GM12878 (cell line): ENCODE results near the gene MAPK8IP3. TPM values are rescaled to one million over a fixed set of nuclear protein-coding genes. Genes with fewer than 3 reads are reported as not detected.

Experiments
- ATAC-seq: fragments of 200-7000 bp; cut with Tn5 transposase; 3 replicates; pipeline ENCODE4 v1.9.1; 2020; ENCODE audit warnings: mild to moderate bottlenecking, moderate library complexity
- BruUV-seq: library from RNA; stranded (reverse); fragments of 400-500 nt; replicated peaks from 2 replicates; lab custom pipeline; 2021; lab: Mats Ljungman, UMichigan
- CTCF ChIA-PET: fragments of 300-600 bp; sonication (Branson Sonifier 250); formaldehyde crosslinking; extraction: SDS; loops from one replicate; lab custom pipeline; 2021; ENCODE audit warnings: inconsistent platforms; lab: Yijun Ruan, JAX
- POLR2A ChIA-PET: fragments of 350-600 bp; formaldehyde crosslinking; extraction: SDS; loops from one replicate; lab custom pipeline; 2021; ENCODE audit warnings: inconsistent platforms; lab: Charles Lee
- RAD21 ChIA-PET: fragments of 300-600 bp; sonication (Branson Sonifier 250); formaldehyde crosslinking; loops from one replicate; lab custom pipeline; 2023; ENCODE audit warnings: antibody characterized with exemption; ENCODE audit not compliant: unreplicated experiment; lab: Charles Lee
- SMC1A ChIA-PET: fragments of 300-600 bp; sonication (Branson Sonifier 250); formaldehyde crosslinking; loops from one replicate; lab custom pipeline; 2023; ENCODE audit not compliant: unreplicated experiment, uncharacterized antibody; lab: Charles Lee
- DNase-seq: peaks from one replicate; pipeline ENCODE4 v3.0.0-alpha.2; 2011; ENCODE audit warnings: low read depth, low spot score
- FAIRE-seq: peaks from 3 replicates; lab custom pipeline; 2011; peaks lifted over from hg19 to GRCh38; lab: Jason Lieb, UNC
- H2AFZ ChIP-seq: 2 replicates; pipeline ENCODE4 v1.6.0; 2011; ENCODE audit warnings: low read depth, low read length, control low read depth; ENCODE audit not compliant: control insufficient read depth
- H3K27ac ChIP-seq: 2 replicates; pipeline ENCODE4 v1.5.1; 2011; ENCODE audit warnings: control low read depth; ENCODE audit not compliant: control insufficient read depth, insufficient read depth
- H3K27me3 ChIP-seq, 2 experiments: replicated peaks in 1 of 2; 2 replicates each; pipeline versions ENCODE4 v1.6.0 to v1.6.1; 2011; ENCODE audit warnings: low read length in 1 of 2; ENCODE audit not compliant: control insufficient read depth in 2 of 2, insufficient read depth in 2 of 2
- H3K36me3 ChIP-seq, 2 experiments: 2 replicates each; pipeline ENCODE4 v1.5.1; 2011; ENCODE audit warnings: low read length in 1 of 2; ENCODE audit not compliant: control insufficient read depth in 2 of 2, insufficient read depth in 2 of 2
- H3K4me1 ChIP-seq: 2 replicates; pipeline ENCODE4 v1.6.1; 2011; ENCODE audit warnings: mild to moderate bottlenecking, low read length, moderate library complexity, mixed read lengths; ENCODE audit not compliant: control insufficient read depth, insufficient read depth
- H3K4me2 ChIP-seq: 2 replicates; pipeline ENCODE4 v1.6.0; 2011; ENCODE audit warnings: control low read depth; ENCODE audit not compliant: control insufficient read depth, insufficient read depth
- H3K4me3 ChIP-seq: fragments of 200-600 bp; sonication (generic); 2 replicates; pipeline ENCODE4 v1.5.1; 2016
- H3K79me2 ChIP-seq: 2 replicates; pipeline ENCODE4 v1.6.0; 2011; ENCODE audit warnings: low read length; ENCODE audit not compliant: control insufficient read depth, insufficient read depth
- H3K9ac ChIP-seq: 2 replicates; pipeline ENCODE4 v1.8.0; 2011; ENCODE audit warnings: low read length, control low read depth, mixed read lengths; ENCODE audit not compliant: control insufficient read depth, insufficient read depth
- H3K9me3 ChIP-seq: replicated peaks from 3 replicates; pipeline ENCODE4 v1.5.1; 2011; ENCODE audit warnings: mild to moderate bottlenecking, low read length; ENCODE audit not compliant: control insufficient read depth, insufficient read depth
- H4K20me1 ChIP-seq: 2 replicates; pipeline ENCODE4 v1.6.0; 2011; ENCODE audit not compliant: control insufficient read depth, insufficient read depth
- EED ChIP-seq: sonication (generic); IDR thresholded peaks from 2 replicates; pipeline ENCODE4 v1.6.1; 2016; ENCODE audit warnings: antibody characterized with exemption, low read depth
- GATAD2B ChIP-seq: fragments of 450-650 bp; conservative IDR thresholded peaks from 2 replicates; pipeline ENCODE4 v1.6.1; 2017; ENCODE audit warnings: low read depth, mild to moderate bottlenecking, moderate library complexity
- HDGF ChIP-seq: fragments of 450-650 bp; IDR thresholded peaks from 2 replicates; pipeline ENCODE4 v1.6.1; 2016; ENCODE audit warnings: antibody characterized with exemption
- POLR2A ChIP-seq: IDR thresholded peaks from 2 replicates; pipeline ENCODE4 v1.6.1; 2011; ENCODE audit warnings: low read depth, mild to moderate bottlenecking, low read length
- WGBS: methylation state at CpG from one replicate; pipeline ENCODE4 v1.1.6; 2016; ENCODE audit warnings: low lambda C conversion rate; ENCODE audit not compliant: insufficient replicate concordance, insufficient coverage; ENCODE audit errors: missing lambda C conversion rate; 5-methylcytosine and 5-hydroxymethylcytosine counted together
- in situ Hi-C: fragments of 300-500 bp; cut with MboI; formaldehyde crosslinking; loops from 9 replicates; pipeline ENCODE4 v1.14.3; 2018; ENCODE audit warnings: mixed read lengths
- intact Hi-C: fragments of 100-400 bp; cut with micrococcal nuclease; formaldehyde crosslinking; loops from one replicate; pipeline ENCODE4 v1.14.2; 2022; ENCODE audit not compliant: unreplicated experiment
- polyA plus RNA-seq, 11 experiments: library from polyadenylated mRNA; depleted of rRNA in 4 of 11; unstranded in 6 of 11; stranded (reverse) in 5 of 11; fragments of >200 nt; fragmentation: Nextera tagmentation in 4 of 11; fragmentation: Illumina TruSeq in 1 of 11; extraction: Ambion mirVana in 4 of 11; extraction: Trizol in 1 of 11; gene quantifications; 1 replicate in 1 of 11; 2 replicates in 10 of 11; pipeline versions ENCODE4 v1.2.1 to v1.2.3, GENCODE V29; 2011 to 2016; ENCODE audit warnings: inconsistent platforms in 2 of 11, missing spikeins in 2 of 11, low read depth in 1 of 11
- total RNA-seq, 4 experiments: library from RNA; depleted of rRNA in 3 of 4; stranded (reverse); fragments of >200 nt in 3 of 4; fragmentation: Illumina TruSeq in 1 of 4; extraction: Trizol in 1 of 4; gene quantifications; 2 replicates each; pipeline versions ENCODE4 v1.2.1 to v1.2.3, GENCODE V29; 2013 to 2021

The MAPK8IP3 gene
- total and polyA plus RNA-seq, 10 of the 15 experiments (the other 5 are each of a cell fraction or from before 2014, with no cell fraction given), result 0.06 to 67.9 (median 18.2) TPM

DNA sequence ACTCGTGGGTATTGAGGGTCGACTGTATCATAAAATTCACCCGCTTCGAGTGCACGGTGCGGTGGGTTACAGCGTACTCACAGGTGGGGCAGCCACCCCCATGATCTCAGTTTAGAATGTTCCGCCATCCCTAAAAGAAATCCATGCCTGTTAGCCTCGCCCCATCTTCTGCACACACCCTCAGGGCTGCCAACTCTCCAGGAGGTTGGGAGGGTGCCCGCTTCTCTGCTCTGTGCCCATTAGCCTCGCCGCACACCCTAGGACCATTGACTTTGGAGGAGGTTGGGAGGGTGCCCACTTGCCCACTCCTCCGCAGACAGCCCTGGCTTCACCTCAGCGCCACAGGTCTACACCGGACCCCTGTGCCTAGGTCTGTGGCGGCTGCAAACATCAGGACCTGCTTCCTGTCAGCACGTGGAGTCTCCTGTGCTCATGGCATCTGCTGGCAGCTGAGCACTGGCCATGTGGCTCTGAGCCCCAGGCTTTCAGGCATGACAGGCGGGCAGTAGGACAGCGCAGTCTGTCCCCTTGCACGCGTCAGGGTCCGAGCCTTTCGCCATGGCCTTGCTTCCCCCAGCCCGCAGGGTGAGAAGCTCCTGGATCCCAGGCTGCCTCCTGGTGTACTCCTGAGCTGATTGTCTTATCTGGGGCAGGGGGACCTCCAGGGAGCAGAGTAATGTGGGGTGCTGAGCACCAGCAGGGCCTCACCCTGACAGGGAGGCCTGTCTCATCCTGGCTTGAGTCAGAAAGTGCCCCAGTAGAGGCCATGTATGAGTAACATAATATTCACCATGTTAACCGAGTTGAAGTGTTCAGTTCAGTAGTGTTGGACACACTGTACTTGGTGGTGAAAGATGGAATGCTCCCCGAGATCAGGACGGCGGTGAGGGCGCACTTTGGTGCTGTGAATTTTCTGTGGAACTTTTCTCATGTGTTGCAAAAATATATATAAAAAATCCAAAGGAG lies 43.4 kb downstream of the MAPK8IP3 start:
- TF ChIP-seq POLR2A, result 0 out of 2 replicates have a peak, but pooled peaks have one; percentile 50
- TF ChIP-seq GATAD2B, result no peak
- FAIRE-seq, result no peak
- CTCF ChIA-PET, result no interaction called here
- no TSS peak for BruUV-seq
- Histone ChIP-seq H2AFZ (no peak overlapping the region), H3K27ac (no peak overlapping the region), H4K20me1 (no peaks in the 10 kb centered on the region), H3K4me3 (no peak overlapping the region), H3K4me2 (no peak overlapping the region), H3K27me3 (no peaks in the 10 kb centered on the region), H3K79me2 (no peaks in the 10 kb centered on the region), H3K4me1 (no peaks in the 10 kb centered on the region), H3K9me3 (no peaks in the 10 kb centered on the region), H3K36me3 (peaks cover 10 to 12% of the 10 kb centered on the region in 2 experiments), H3K9ac (no peak overlapping the region)
- in situ Hi-C loops, result no loop called here
- RAD21 ChIA-PET, result no interaction called here
- POLR2A ChIA-PET, result interaction anchor here (0.6 kb wide), 1 partner anchor 103 kb away, joined by 4 read pairs; no protein-coding TSS in a partner anchor
- intact Hi-C loops, result no loop called here
- no peak for ATAC-seq
- no peak for DNase-seq
- SMC1A ChIA-PET, result no interaction called here
- WGBS, result 91% methylated on average over 29 of the region's 29 CpGs

DNA sequence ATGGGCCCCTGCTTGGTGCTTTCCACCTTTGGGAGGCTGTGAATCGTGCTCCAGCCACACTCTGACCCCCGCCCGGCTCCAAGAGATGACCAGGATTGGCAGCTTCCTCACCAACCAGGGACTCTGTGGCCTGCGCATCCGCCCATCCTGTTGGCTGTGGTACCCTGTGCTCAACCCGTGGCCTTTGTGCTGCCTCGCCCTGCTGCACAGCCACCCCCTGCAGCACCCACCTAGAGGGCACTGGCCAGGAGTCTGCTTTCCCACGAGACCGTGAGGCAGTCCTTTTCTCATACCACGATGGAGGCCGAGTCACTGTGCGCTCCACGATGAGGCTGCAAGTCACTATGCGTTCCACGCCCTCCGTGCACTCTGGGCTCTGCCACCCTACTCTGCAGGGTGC lies 46.0 kb downstream of the MAPK8IP3 start:
- no peak for TF ChIP-seq EED
- no peak for TF ChIP-seq HDGF
- Histone ChIP-seq H3K4me3 (no peak overlapping the region), H3K9me3 (no peaks in the 10 kb centered on the region), H2AFZ (no peak overlapping the region), H3K4me1 (no peaks in the 10 kb centered on the region), H3K27me3 (no peaks in the 10 kb centered on the region), H3K4me2 (no peak overlapping the region), H4K20me1 (no peaks in the 10 kb centered on the region), H3K36me3 (peaks cover 7 to 9% of the 10 kb centered on the region in 2 experiments), H3K27ac (no peak overlapping the region), H3K79me2 (no peaks in the 10 kb centered on the region), H3K9ac (no peak overlapping the region)
- CTCF ChIA-PET, result no interaction called here
- 97% methylated on average over 16 of the region's 16 CpGs for WGBS
- intact Hi-C loops, result no loop called here
- no TSS peak for BruUV-seq
- RAD21 ChIA-PET, result no interaction called here
- ATAC-seq (no peak), DNase-seq (no peak), FAIRE-seq (no peak)
- in situ Hi-C loops, result no loop called here
- SMC1A ChIA-PET, result no interaction called here
- POLR2A ChIA-PET, result no interaction called here
